Right kidney (tissue), 1 donor: ENCODE measurements around the gene RNLS.

Experiments
- DNase-seq: peaks from one replicate; pipeline ENCODE4 v3.0.0-alpha.2; 2016

Gene RNLS

GRCh38 chr10:88431103-88431502, 152.0 kb downstream of the RNLS start:
- no peak for DNase-seq

- no peak for DNase-seq
Measured at GRCh38 chr10:88428976-88429375, 154.1 kb downstream of the RNLS start.

GRCh38 chr10:88428442-88428841, 154.7 kb downstream of the RNLS start:
- DNase-seq: no peak

GRCh38 chr10:88427024-88427423, 156.1 kb downstream of the RNLS start:
- no peak for DNase-seq

- DNase-seq: no peak
Measured at GRCh38 chr10:88424881-88425280, 158.2 kb downstream of the RNLS start.

- no peak for DNase-seq
Measured at GRCh38 chr10:88423732-88424131, 159.4 kb downstream of the RNLS start.

- DNase-seq: no peak
Measured at GRCh38 chr10:88421590-88421989, 161.5 kb downstream of the RNLS start.

- DNase-seq: no peak
Measured at GRCh38 chr10:88418871-88419270, 164.2 kb downstream of the RNLS start.

GRCh38 chr10:88417387-88418030, 165.6 kb downstream of the RNLS start:
- DNase-seq: no peak

GRCh38 chr10:88416801-88417200, 166.3 kb downstream of the RNLS start:
- DNase-seq: no peak

GRCh38 chr10:88415533-88416130, 167.5 kb downstream of the RNLS start:
- DNase-seq: no peak

- DNase-seq: no peak
Measured at GRCh38 chr10:88413412-88413811, 169.7 kb downstream of the RNLS start.

GRCh38 chr10:88411772-88412349, 171.3 kb downstream of the RNLS start:
- no peak for DNase-seq

GRCh38 chr10:88409824-88410223, 173.3 kb downstream of the RNLS start:
- no peak for DNase-seq

- no peak for DNase-seq
Measured at GRCh38 chr10:88409236-88409635, 173.9 kb downstream of the RNLS start.

GRCh38 chr10:88408096-88408495, 175.0 kb downstream of the RNLS start:
- DNase-seq: no peak

- DNase-seq: no peak
Measured at GRCh38 chr10:88404133-88404532, 179.0 kb downstream of the RNLS start.

- no peak for DNase-seq
Measured at GRCh38 chr10:88401671-88402347, 181.3 kb downstream of the RNLS start.

- no peak for DNase-seq
Measured at GRCh38 chr10:88399240-88399639, 183.9 kb downstream of the RNLS start.

GRCh38 chr10:88395677-88396076, 187.4 kb downstream of the RNLS start:
- DNase-seq: no peak

GRCh38 chr10:88392222-88392621, 190.9 kb downstream of the RNLS start:
- no peak for DNase-seq

GRCh38 chr10:88390041-88390440, 193.1 kb downstream of the RNLS start:
- no peak for DNase-seq

- DNase-seq: peak; percentile 11
Measured at GRCh38 chr10:88389456-88389855, 193.7 kb downstream of the RNLS start.

- DNase-seq: no peak
Measured at GRCh38 chr10:88388324-88388723, 194.8 kb downstream of the RNLS start.
